HG02678 (cell line): ENCODE results near the gene SEZ6L2.
"Not testable (repeated sequence)": the region's sequence is repeated elsewhere in the genome, so short reads cannot be mapped to it uniquely, and the experiment has no call there.

Experiments used
- ATAC-seq: cut with Tn5 transposase; IDR thresholded peaks from one replicate; pipeline ENCODE4 v1.9.1; 2021; ENCODE audit warnings: mild to moderate bottlenecking, moderate library complexity; ENCODE audit not compliant: unreplicated experiment

The SEZ6L2 gene

DNA sequence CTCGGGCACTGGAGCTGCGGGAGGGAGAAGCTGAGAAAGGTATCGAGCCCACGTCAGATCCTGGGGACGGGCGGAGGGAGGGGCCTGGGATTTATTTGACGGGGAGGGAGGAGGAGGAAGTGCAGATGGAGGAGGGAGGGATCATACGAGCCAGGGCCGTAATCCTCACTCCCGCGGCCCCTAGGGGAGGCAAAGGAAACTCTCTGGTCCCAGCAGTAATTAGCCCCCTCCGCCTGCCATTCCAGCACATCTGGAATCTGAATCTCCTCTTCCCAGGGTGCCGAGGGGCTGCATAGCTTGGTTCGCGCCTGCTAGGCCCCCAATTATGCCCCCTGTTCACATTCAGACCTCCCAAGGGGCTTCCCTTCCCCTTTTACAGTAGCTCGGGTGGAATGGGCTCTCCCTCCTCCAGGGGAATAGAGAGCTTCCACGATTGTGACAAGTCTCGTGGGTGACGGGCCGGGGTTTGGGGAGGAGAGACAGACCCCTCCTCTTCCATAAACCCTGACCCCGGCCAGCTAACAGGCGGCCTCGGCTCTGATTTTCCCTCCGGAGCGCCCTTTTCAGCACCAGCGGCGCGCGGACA is at the start of gene SEZ6L2:
SEZ6L2 (minus strand) TSS at position 35 of the 586 bp plus-strand sequence. CDS start 531 bp downstream, outside the sequence.
- ATAC-seq: no peak

DNA sequence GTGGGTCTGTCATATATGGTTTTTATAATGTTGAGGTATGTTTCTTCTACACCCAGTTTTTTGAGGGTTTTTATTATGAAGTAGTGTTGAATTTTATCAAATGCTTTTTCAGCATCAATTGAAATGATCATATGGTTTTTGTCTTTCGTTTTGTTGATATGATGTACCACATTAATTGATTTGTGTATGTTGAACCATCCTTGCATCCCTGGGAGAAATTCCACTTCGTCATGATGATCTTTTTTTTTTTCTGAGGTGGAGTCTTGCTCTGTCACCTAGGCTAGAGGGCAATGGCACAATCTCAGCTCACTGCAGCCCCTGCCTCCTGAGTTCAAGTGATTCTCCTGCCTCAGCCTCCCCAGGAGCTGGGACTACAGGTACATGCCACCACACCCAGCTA is 48.5 kb upstream of the SEZ6L2 start:
- ATAC-seq: no peak

DNA sequence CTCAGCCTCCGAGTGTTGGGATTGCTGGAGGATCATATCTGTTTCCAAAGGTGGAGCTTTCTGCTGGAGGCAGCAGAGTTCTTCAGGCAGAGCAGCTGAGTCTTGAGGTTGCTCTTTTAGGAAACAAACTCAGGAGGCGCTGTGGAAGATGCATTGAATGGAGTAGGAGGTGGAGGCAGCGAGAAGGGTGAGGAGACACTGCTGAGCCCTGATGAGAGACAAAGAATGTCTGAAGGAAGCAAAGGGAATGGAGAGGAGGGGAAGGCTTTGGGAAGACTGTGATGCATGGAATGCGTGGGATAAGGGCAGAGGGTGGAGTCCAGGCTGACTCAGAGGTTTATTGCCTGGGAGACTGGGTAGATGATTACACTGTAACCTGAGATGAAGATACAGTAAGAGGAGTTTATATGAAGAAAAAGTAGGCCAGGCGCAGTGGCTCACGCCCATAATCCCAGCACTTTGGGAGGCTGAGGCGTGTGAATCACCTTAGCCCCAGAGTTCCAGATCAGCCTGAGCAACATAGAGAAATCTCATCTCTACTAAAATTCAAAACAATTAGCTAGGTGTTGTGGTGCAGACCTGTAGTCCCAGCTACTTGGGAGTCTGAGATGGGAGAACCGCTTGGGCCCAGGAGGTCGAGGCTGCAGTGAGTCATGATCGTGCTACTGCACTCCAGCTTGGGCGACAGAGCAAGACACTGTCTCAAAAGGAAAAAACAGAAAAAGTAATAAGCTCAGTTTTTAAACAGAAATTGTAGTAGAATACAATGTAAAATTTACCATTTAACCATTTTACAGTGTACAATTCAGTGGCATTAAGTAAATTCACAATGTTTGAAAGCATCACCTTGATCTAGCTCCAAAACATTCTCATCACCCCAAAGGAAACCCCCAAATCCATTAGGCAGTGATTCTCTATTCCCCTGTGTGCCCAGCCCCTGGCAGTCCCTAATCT is 44.8 kb upstream of the SEZ6L2 start:
- ATAC-seq: no peak

DNA sequence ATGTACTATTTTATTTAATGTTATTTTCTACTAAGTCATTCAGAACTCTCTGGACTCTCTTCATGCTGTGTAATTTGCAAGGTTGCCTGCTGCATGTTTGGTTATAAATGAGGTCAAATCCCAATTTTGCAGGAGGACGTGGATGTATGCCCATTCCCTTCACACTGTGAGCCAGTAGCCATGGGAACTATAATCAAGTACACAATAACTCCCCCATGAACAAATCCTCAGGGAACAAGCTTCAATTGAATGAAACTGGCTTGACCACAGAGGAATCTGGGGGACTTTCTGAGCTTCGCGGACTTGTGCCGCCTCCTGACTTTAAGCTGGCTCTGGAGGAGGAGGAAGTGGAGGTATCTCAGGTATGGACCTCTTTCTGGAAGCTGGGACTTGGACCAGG is 41.3 kb upstream of the SEZ6L2 start:
- no peak for ATAC-seq

- ATAC-seq: not testable (repeated sequence)
These were observed 32.4 kb upstream of the SEZ6L2 start for GRCh38 chr16:29931750-29932149.

- no peak for ATAC-seq
These were observed 27.9 kb upstream of the SEZ6L2 start for GRCh38 chr16:29927070-29927905.

- no peak for ATAC-seq
These were observed 27.3 kb upstream of the SEZ6L2 start for GRCh38 chr16:29926711-29927052.

DNA sequence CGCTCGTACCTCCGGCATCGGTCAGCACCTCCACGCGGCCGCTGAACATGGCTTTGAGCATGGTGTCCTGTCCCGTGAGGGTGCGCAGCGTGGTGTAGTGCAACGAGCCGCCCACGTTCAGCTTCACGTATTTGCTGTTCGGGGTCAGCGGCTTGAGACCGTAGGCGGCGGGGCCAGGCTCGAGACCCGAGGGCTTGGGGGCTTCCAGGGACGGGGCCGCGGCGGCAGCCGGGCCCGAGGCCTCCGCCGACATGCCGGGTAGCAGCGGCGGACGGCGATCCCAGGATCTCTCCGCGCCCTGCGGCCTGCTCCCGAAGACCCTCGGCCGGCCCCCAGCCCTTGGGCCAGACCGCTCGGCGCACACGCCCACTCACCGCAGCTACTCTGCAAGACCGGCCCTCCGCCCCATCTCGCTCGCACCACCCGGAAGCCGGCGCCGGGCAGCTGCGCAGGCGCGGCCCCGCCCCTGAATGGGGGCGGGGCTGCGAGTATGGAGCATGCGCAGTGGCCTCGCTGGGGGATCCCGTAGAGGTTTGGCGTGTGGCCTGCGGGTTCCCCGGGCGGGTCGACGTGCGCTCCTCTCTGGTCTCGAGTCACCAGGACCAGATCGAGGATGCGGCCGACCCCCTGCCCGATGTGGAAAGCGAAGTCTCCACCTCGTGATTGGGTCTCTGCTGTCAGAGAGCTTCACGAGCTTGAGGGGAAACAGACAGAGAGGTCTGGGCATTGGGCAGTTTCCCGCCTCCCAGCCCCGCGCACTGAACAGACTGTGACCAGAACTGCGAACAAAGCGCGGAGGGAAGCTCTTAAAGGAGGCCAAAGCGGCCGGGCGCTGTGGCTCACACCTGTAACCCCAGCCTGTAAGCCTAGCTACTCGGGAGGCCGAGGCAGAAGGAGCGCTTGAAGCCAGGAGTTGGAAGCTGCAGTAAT is 26.7 kb upstream of the SEZ6L2 start, which contains the start of gene KCTD13:
KCTD13 (minus strand) TSS at position 446 of the 930 bp plus-strand sequence; CDS start at position 253, 193 bp downstream.
- ATAC-seq: peak; percentile 89

GRCh38 chr16:29925105-29925756 is 25.9 kb upstream of the SEZ6L2 start:
- no peak for ATAC-seq

DNA sequence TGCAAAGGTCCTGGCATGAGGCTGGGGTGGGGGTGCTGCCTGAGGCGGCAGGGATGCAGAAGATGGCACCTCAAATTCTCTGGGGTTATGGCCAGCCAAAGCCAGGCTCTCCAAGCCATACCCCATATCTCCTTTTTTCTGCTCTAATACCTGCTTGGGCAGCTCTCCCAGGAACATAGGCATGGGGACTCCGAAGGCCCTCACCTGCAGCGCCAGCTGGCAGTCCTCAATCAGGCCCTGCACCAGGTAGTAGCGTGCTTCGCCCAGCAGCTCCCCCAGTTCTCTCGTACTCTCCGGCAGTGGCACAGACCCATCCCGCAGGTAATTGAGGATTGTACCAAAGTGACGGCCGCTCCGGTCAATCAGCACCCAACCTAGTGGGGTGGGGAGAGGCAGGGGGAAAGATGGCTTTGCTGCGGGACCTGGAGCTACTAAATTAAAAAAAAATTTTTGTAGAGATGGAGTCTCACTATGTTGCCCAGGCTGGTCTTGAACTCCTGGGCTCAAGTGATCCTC is 23.7 kb upstream of the SEZ6L2 start:
- no peak for ATAC-seq

DNA sequence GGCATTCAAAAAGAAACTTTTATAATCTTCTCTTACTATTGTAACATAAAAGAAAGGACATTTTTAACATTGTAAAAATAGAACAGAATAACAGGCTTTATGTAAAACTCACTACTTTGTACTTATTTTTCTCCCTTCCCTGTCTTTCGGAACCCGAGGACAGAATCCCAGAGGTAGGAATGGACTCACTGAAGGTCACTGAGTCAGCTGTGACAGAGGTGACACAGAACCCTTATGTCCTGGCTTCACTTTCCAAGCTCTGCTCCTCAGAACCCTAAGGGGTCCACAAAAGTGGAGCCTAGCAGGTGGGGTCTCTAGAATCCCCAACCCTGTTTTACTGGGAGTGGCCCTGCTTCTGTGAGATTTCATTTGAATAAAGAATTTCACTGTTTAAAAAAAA is 23.0 kb upstream of the SEZ6L2 start:
- no peak for ATAC-seq

- no peak for ATAC-seq
These were observed 21.7 kb upstream of the SEZ6L2 start for GRCh38 chr16:29921034-29921385.

- no peak for ATAC-seq
These were observed 21.1 kb upstream of the SEZ6L2 start for GRCh38 chr16:29920288-29921033.

GRCh38 chr16:29916979-29917378 is 17.6 kb upstream of the SEZ6L2 start:
- no peak for ATAC-seq

- no peak for ATAC-seq
These were observed 16.4 kb upstream of the SEZ6L2 start for GRCh38 chr16:29915590-29916247.

DNA sequence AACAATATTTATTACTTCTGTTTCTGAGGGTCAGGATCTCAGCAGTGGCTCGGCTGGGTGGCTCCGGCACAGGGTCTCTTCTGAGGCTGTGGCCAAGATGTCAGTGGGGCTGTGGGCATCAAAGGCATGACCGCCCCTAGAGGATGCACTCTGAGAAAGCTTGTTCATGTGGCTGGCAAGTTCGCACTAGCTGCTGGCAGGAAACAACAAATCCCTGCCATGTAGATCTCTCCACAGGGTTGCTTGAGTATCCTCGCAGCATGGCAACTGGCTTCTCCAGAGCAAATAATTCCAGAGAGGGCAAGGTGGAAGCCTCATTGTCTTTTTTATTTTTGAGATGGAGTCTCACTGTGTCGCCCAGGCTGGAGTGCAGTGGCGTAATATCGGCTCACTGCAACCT is 14.2 kb upstream of the SEZ6L2 start:
- no peak for ATAC-seq

DNA sequence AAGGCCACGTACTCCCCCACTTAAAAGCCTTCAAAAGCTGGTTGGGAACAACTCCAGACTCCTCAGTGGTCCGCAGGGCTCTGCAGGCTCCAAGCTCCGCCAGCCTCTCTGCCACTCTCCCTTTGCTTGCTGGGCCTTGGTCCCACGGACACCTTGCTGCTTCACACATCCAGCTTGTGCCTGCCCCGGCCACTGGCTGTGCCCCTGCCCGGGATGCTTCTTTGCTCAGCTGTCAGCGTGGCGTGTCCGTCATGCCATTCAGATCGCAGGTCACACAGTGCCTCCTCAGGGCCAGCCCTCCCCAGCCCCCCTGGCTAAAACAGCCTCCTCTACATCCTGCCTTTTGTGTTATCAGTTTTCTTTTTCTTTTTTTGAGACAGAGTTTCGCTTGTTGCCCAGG is 12.7 kb upstream of the SEZ6L2 start:
- no peak for ATAC-seq

DNA sequence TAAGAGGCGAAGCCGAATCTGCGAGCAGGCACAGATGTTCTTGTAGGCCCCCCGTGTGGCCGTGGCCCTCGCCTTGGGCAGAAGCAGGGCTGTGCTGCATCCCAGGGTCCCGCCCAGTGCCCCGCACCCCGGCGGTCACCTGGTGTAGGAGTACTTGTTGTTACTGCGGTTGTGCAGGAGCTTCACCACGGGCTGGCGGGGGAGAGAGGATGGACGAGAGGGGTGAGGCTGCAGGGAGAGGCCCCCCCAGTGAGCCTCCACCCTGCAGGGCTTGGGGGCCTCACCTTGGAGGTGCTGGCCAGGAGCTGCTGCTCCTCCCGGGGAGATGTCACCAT is 12.3 kb upstream of the SEZ6L2 start:
- no peak for ATAC-seq
